ENCODE results near the gene HTR3D. TPM values are rescaled to one million over a fixed set of nuclear protein-coding genes. Genes with fewer than 3 reads are reported as not detected.

Gene HTR3D
- total and polyA plus RNA-seq, 2 of the 13 experiments (the other 11 are each of a cell fraction or from before 2014, with no cell fraction given), result not detected

GRCh38 chr3:183991403-183991802 lies 40.1 kb upstream of the HTR3D start:
- FAIRE-seq (peak; percentile 42), DNase-seq (ENCODE audit: low spot score) (peak; percentile 54), ATAC-seq (peak; percentile 20; the same call in 2 of the 3 replicates)
- ChIA-PET POLR2A (no interaction called here), CTCF (ENCODE audit: low intra/inter-chr PET ratio, low total read pairs) (no interaction called here)
- H3K27ac ChIP-seq (ENCODE audit: extremely low read length, insufficient read depth, low read length), result peak overlapping the region; percentile 25
- H3K4me1 ChIP-seq (ENCODE audit: insufficient read depth, low read length), result peaks cover 56% of the 10 kb centered on the region
- H3K79me2 ChIP-seq (ENCODE audit: insufficient read depth, low read length), result no peaks in the 10 kb centered on the region
- H2AFZ ChIP-seq (ENCODE audit: low read length), result no peak overlapping the region
- H3K36me3 ChIP-seq (replicated peaks in 1 of 2; ENCODE audit: control insufficient read depth in 1 of 2, insufficient read depth in 2 of 2, low read length in 2 of 2), result peaks cover 2 to 4% of the 10 kb centered on the region in 2 experiments; a peak in 2 of 5 replicates
- H3K27me3 ChIP-seq (ENCODE audit: control insufficient read depth in 1 of 2, insufficient read depth in 2 of 2, low read length in 2 of 2), result no peaks in the 10 kb centered on the region
- BruUV-seq (replicated peaks), result no TSS peak
- no peak overlapping the region for H3K4me3 ChIP-seq (replicated peaks in 1 of 3; ENCODE audit: insufficient read depth in 1 of 3, low read depth in 2 of 3, low read length in 3 of 3)
- in situ Hi-C loops (cut with HindIII; ENCODE audit: extremely low pct_ligation_motif_present, low pct_unique_long_range_greater_than_20kb), result no loop called here
- intact Hi-C loops (cut with micrococcal nuclease; ENCODE audit: unreplicated experiment), result no loop called here
- peak overlapping the region; percentile 18 for H3K4me2 ChIP-seq (ENCODE audit: low read depth, low read length)
- H3K9ac ChIP-seq (ENCODE audit: insufficient read depth, low read depth, low read length), result no peak overlapping the region
- TF ChIP-seq, protein P1, sequence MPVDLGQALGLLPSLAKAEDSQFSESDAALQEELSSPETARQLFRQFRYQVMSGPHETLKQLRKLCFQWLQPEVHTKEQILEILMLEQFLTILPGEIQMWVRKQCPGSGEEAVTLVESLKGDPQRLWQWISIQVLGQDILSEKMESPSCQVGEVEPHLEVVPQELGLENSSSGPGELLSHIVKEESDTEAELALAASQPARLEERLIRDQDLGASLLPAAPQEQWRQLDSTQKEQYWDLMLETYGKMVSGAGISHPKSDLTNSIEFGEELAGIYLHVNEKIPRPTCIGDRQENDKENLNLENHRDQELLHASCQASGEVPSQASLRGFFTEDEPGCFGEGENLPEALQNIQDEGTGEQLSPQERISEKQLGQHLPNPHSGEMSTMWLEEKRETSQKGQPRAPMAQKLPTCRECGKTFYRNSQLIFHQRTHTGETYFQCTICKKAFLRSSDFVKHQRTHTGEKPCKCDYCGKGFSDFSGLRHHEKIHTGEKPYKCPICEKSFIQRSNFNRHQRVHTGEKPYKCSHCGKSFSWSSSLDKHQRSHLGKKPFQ (CRISPR knock-in tag; IDR thresholded peaks at IDR 0.05; ENCODE audit: insufficient replicate concordance), result no peak
- TF ChIP-seq SOX6 (IDR thresholded peaks at IDR 0.05) (no peak), SOX6 (CRISPR knock-in tag; IDR thresholded peaks at IDR 0.05) (0 out of 2 replicates have a peak, but pooled peaks have one; percentile 18), TAF15 (IDR thresholded peaks at IDR 0.05; ENCODE audit: low read depth, low read length, poor library complexity, severe bottlenecking) (no peak), GPN1 (CRISPR knock-in tag; IDR thresholded peaks at IDR 0.05; ENCODE audit: borderline replicate concordance) (no peak), ZNF20 (CRISPR knock-in tag; IDR thresholded peaks at IDR 0.05) (no peak), MNT (IDR thresholded peaks at IDR 0.05) (no peak), ZMYM3 (CRISPR knock-in tag; IDR thresholded peaks at IDR 0.05) (no peak), TFAP4 (IDR thresholded peaks at IDR 0.05; ENCODE audit: borderline replicate concordance, low read depth) (peak; percentile 77), SOX5 (CRISPR knock-in tag; IDR thresholded peaks at IDR 0.05; ENCODE audit: borderline replicate concordance) (0 out of 2 replicates have a peak, but pooled peaks have one; percentile 38), RFX1 (IDR thresholded peaks at IDR 0.05) (no peak), ZKSCAN1 (IDR thresholded peaks at IDR 0.05; ENCODE audit: low read length) (no peak), THYN1 (CRISPR knock-in tag; IDR thresholded peaks at IDR 0.05; ENCODE audit: borderline replicate concordance, low read depth) (no peak), FOSL2 (CRISPR knock-in tag; IDR thresholded peaks at IDR 0.05) (no peak), CREM (IDR thresholded peaks at IDR 0.05) (no peak), CREM (CRISPR knock-in tag; IDR thresholded peaks at IDR 0.05) (no peak)
- TF ChIP-seq, protein P2, sequence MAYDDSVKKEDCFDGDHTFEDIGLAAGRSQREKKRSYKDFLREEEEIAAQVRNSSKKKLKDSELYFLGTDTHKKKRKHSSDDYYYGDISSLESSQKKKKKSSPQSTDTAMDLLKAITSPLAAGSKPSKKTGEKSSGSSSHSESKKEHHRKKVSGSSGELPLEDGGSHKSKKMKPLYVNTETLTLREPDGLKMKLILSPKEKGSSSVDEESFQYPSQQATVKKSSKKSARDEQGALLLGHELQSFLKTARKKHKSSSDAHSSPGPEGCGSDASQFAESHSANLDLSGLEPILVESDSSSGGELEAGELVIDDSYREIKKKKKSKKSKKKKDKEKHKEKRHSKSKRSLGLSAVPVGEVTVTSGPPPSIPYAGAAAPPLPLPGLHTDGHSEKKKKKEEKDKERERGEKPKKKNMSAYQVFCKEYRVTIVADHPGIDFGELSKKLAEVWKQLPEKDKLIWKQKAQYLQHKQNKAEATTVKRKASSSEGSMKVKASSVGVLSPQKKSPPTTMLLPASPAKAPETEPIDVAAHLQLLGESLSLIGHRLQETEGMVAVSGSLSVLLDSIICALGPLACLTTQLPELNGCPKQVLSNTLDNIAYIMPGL (CRISPR knock-in tag; IDR thresholded peaks at IDR 0.05; ENCODE audit: borderline replicate concordance in 1 of 2, low read depth in 1 of 2), result no peak
- WGBS (ENCODE audit: low lambda C conversion rate), result 44% methylated on average over 5 of the region's 5 CpGs
- H3K9me3 ChIP-seq (ENCODE audit: low read length), result no peaks in the 10 kb centered on the region
- no peaks in the 10 kb centered on the region for H4K20me1 ChIP-seq (ENCODE audit: insufficient read depth, low read length)

Measured in HepG2 (cell line).